Osteoblast (primary cell): ENCODE data around the gene CCDC159. TPM values are rescaled to one million over a fixed set of nuclear protein-coding genes. Genes with fewer than 3 reads are reported as not detected.
"Not testable (repeated sequence)": the region's sequence is repeated elsewhere in the genome, so short reads cannot be mapped to it uniquely, and the experiment has no call there.

ENCODE experiments used
- DNase-seq: peaks from one replicate; pipeline ENCODE4 v3.0.0; 2011; ENCODE audit warnings: low spot score, mixed read lengths; ENCODE audit not compliant: insufficient read length; ENCODE audit errors: missing footprints
- H2AFZ ChIP-seq: 2 replicates; pipeline ENCODE4 v1.6.0; 2011; ENCODE audit warnings: mild to moderate bottlenecking, low read length
- H3K27ac ChIP-seq: 2 replicates; pipeline ENCODE4 v1.5.1; 2011; ENCODE audit warnings: mild to moderate bottlenecking, low read depth, low read length, moderate library complexity
- H3K27me3 ChIP-seq: 2 replicates; pipeline ENCODE4 v1.6.0; 2012; ENCODE audit warnings: mild to moderate bottlenecking, control low read depth, inconsistent platforms, low read length, moderate library complexity; ENCODE audit not compliant: insufficient read depth
- H3K36me3 ChIP-seq: 2 replicates; pipeline ENCODE4 v1.5.1; 2011; ENCODE audit warnings: mild to moderate bottlenecking, low read length, control low read depth, moderate library complexity; ENCODE audit not compliant: insufficient read depth
- H3K4me1 ChIP-seq: 2 replicates; pipeline ENCODE4 v1.5.1; 2011; ENCODE audit warnings: mild to moderate bottlenecking, low read length, control low read depth, moderate library complexity; ENCODE audit not compliant: insufficient read depth
- H3K4me2 ChIP-seq: 2 replicates; pipeline ENCODE4 v1.6.0; 2011; ENCODE audit warnings: mild to moderate bottlenecking, low read length; ENCODE audit not compliant: insufficient read depth
- H3K4me3 ChIP-seq: fragments of 200-600 bp; sonication (generic); 3 replicates; pipeline ENCODE4 v1.5.1; 2012; ENCODE audit warnings: mild to moderate bottlenecking, low read length, inconsistent platforms; ENCODE audit not compliant: insufficient read depth
- H3K79me2 ChIP-seq: 2 replicates; pipeline ENCODE4 v1.6.0; 2012; ENCODE audit warnings: mild to moderate bottlenecking, low read length, control low read depth, inconsistent platforms; ENCODE audit not compliant: insufficient read depth
- H3K9me3 ChIP-seq: 2 replicates; pipeline ENCODE4 v1.5.1; 2011; ENCODE audit warnings: low read depth, low read length, control low read depth
- H4K20me1 ChIP-seq: 2 replicates; pipeline ENCODE4 v1.6.0; 2012; ENCODE audit warnings: mild to moderate bottlenecking, low read length, control low read depth; ENCODE audit not compliant: insufficient read depth
- CTCF ChIP-seq: IDR thresholded peaks from 2 replicates; pipeline ENCODE4 v1.5.1; 2011; ENCODE audit warnings: mild to moderate bottlenecking, low read depth, low read length, moderate library complexity; ENCODE audit errors: extremely low read depth
- total RNA-seq: library from RNA; depleted of rRNA; stranded (reverse); fragments of >200 nt; gene quantifications from 2 replicates; pipeline ENCODE4 v1.2.3, GENCODE V29; 2012

Gene CCDC159
- total RNA-seq, 1 donor: 4.0 TPM

GRCh38 chr19:11306337-11306736 lies 40.0 kb upstream of the CCDC159 start:
- Histone ChIP-seq H4K20me1 (no peaks in the 10 kb centered on the region), H3K79me2 (no peaks in the 10 kb centered on the region), H3K4me3 (no peak overlapping the region), H3K27ac (no peak overlapping the region), H2AFZ (no peak overlapping the region), H3K27me3 (no peaks in the 10 kb centered on the region), H3K4me2 (no peak overlapping the region), H3K4me1 (no peaks in the 10 kb centered on the region), H3K9me3 (no peaks in the 10 kb centered on the region), H3K36me3 (no peaks in the 10 kb centered on the region)
- TF ChIP-seq CTCF: no peak
- no peak for DNase-seq

GRCh38 chr19:11320278-11320995 lies 25.9 kb upstream of the CCDC159 start:
- H2AFZ ChIP-seq, DNase-seq, H3K27me3 ChIP-seq, H3K27ac ChIP-seq, H3K4me2 ChIP-seq, H4K20me1 ChIP-seq, H3K9me3 ChIP-seq, H3K4me3 ChIP-seq, H3K36me3 ChIP-seq, H3K79me2 ChIP-seq: not testable (repeated sequence)
- peaks cover 14% of the 10 kb centered on the region for H3K4me1 ChIP-seq

- Histone ChIP-seq H3K36me3 (no peaks in the 10 kb centered on the region), H3K27me3 (no peaks in the 10 kb centered on the region), H3K4me1 (peaks cover 14% of the 10 kb centered on the region), H3K4me3 (no peak overlapping the region), H3K27ac (no peak overlapping the region), H3K79me2 (no peaks in the 10 kb centered on the region), H3K4me2 (no peak overlapping the region), H3K9me3 (no peaks in the 10 kb centered on the region), H2AFZ (no peak overlapping the region), H4K20me1 (no peaks in the 10 kb centered on the region)
- no peak for DNase-seq
- no peak for TF ChIP-seq CTCF
Observed at GRCh38 chr19:11321191-11322126, 24.9 kb upstream of the CCDC159 start.

GRCh38 chr19:11322269-11323024 lies 23.9 kb upstream of the CCDC159 start:
- H4K20me1 ChIP-seq: no peaks in the 10 kb centered on the region
- no peak overlapping the region for H3K4me2 ChIP-seq
- TF ChIP-seq CTCF: no peak
- DNase-seq: no peak
- H3K36me3 ChIP-seq: no peaks in the 10 kb centered on the region
- no peak overlapping the region for H2AFZ ChIP-seq
- no peaks in the 10 kb centered on the region for H3K79me2 ChIP-seq
- no peaks in the 10 kb centered on the region for H3K27me3 ChIP-seq
- no peak overlapping the region for H3K27ac ChIP-seq
- no peak overlapping the region for H3K4me3 ChIP-seq
- H3K4me1 ChIP-seq: peaks cover 14% of the 10 kb centered on the region
- H3K9me3 ChIP-seq: no peaks in the 10 kb centered on the region
